Stimulated activated CD8-positive, alpha-beta memory T cell treated with anti-CD3 and anti-CD28 coated beads, Interleukin-12 subunit alpha, Interleukin-12 subunit beta, amount 100 ng/mL, for 1 hour (primary cell): ENCODE data around the gene CDYL.
A peak's percentile ranks its signal among the peaks of the same experiment; 100 is the strongest.

Experiments
- DNase-seq: peaks from one replicate; pipeline ENCODE4 v3.0.0-alpha.2; 2020; ENCODE audit warnings: low read depth

Gene CDYL, protein sequence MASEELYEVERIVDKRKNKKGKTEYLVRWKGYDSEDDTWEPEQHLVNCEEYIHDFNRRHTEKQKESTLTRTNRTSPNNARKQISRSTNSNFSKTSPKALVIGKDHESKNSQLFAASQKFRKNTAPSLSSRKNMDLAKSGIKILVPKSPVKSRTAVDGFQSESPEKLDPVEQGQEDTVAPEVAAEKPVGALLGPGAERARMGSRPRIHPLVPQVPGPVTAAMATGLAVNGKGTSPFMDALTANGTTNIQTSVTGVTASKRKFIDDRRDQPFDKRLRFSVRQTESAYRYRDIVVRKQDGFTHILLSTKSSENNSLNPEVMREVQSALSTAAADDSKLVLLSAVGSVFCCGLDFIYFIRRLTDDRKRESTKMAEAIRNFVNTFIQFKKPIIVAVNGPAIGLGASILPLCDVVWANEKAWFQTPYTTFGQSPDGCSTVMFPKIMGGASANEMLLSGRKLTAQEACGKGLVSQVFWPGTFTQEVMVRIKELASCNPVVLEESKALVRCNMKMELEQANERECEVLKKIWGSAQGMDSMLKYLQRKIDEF

DNA sequence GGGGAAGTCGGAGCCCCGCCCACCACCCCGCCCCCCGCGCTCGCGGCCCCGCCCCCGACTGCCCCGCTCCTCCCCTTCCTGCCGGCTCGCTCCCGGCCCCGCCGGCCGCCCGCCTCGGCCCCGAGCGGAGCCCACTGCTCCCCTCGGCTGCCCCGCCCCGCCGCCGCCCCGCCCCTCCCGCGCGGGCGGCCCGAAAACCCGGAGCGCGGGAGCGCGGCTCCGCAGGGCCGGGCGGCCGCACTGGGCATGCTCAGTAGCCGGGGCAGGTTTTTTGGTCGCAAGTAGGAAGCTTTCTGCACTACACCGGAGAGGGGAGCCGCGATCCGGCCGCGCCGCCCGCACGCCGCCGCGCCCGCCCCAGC is at the start of gene CDYL:
Gene CDYL (plus strand): TSS at position 274 of the 362 bp plus-strand sequence. CDS start 380 bp downstream, outside the sequence.
- DNase-seq = peak; percentile 79

DNA sequence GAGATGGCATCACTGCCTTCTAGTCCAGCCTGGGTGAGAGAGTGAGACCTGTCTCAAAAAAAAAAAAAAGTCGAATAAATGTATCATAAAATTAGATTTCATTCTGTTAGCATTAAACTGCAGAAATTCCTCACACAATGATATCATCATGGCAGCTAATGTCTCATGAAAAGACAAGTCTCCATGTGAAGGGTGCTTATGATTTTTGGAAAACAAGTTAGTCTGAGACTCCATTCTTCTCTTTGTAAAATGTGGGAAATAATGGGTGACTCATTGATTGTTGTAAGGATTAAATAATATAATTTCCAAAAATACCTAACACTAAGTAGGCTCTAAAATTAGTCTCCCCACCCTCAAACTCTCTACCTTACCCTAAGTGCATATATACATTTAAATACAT is 49.6 kb upstream of the CDYL start:
- DNase-seq = no peak

DNA sequence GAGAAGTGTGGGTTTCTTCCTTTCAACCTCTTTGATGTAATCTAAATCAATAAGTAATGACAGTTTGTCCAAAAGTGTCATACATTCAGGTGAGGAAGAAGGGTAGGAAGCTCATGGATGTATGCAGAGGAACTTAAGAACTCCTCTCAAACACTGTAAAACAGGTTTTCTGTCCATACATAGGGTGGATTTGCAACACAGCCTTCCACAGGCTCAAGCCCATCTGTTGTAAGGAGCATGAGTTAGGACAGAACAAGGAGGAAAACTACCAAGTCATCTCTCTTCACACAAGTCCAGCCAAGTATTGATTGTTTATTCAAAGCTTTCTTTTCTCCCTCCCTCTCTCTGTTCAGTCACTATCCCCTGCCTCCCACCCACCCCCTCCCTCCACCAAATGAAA is 49.0 kb upstream of the CDYL start:
- no peak for DNase-seq

DNA sequence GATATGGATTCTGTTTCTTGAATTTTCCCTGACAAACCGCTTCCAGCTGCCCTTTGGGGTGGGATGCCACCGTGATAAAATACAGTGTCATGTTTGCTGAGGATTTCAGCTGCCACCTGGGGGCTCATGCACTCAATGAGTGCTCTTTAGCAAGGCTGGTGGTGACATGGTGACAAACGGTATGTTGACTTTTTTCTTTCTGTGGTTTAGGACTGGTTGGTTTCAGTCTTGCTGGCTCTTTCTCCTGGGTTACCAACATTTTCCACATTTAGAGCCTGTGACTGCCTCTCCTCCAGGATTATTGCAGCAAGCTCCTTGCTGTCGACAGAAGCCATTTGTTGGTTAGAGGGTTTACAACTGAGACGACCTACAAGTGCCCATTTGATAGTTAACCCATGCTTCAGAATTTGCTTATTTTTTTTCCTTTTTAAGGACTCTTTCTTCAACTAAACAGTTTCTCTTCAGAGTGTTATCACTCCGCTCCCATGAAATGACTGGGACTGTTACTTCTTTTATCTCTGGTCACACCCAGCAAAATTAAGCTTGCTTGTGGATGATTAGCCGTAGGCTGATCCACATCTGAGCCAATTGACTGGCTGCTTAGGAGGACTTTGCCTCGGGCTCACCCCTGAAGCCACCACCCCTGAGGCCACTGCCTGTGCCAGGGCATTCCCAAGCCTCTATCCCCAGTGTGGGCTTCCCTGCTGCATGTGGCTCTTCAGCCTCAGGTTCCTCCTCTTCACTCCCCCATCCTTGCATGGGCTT is 48.4 kb upstream of the CDYL start:
- no peak for DNase-seq

DNA sequence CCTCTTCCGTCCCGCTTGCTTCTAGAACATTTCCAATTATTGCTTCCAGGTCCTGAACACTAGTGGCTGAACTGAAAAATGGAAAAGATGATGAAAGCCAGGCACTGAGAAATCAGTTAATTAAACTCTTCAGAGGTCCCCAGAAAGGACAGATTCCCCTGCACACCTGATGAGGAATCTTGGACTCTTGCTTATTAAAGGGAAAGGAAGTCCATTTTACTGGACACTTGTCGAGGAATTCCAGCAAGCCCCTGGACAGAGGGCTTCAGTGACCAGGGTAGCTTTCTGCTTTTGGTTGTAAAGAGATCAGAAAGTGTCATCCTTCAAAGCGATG is 47.8 kb upstream of the CDYL start:
- DNase-seq = no peak

DNA sequence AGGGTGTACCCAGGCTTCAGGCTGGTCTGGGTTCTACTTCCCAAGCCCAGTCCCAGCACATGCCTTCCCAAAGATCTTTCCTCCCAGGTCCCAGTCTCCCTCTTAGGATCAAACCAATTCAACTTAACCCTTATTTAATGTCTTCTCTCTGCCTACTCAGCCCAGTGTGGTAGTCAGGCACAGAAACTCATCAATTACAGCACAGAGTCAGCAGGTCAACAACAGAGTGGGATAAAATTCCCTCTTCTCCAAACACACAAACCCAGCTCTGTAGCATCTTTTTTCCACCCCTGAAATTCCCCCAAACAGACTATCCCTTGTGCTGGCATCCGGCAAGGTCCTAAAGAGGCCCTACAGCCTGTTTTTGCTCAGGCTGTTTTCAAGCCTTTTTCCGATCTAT is 47.3 kb upstream of the CDYL start:
- DNase-seq = no peak

DNA sequence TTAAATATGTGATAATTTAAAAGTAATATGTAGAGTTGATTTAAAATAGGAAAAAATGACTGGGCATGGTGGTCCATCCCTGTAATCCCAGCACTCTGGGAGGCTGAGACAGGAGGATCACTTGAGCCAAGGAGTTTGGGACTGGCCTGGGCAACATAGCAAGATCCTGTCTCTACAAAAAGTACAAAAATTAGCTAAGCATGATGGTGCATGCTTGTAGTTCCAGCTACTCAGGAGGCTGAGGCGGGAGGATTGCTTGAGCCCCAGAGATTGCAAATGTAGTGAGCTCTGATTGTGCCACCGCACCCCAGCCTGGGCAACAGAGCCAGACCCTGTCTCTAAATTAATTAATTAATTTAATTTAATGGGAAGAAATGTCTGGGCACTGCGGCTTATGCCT is 44.2 kb upstream of the CDYL start:
- DNase-seq = no peak

DNA sequence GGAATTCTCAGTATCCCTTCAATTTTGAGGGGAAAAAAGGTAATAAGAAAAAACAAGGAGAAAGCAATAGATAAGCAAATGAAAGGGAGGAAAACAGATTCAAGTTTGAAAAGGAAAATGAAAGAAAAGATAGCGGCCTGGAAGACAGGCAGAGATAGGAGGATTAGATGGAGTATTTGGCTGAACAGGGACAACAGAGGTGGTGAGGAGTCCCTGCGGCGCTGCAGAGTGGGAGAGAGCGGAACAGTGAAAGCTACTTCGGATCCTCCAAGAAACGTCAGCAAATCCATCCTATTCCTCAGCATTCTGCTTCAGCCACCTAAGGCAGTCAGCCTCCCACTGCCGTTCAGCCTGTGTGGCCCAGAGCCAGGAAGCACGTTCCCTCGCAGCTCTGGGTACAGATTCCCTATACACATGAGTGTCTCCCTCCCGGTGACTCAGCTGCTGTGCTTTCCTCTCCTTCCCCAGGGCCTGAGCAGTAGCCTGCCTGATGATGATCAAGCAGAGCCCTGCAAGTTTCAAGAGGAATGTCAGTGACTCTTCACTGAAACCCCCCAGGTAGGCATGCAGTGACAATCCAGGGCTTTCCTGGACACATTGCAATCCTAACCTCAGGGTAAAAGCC is 43.4 kb upstream of the CDYL start:
- DNase-seq = no peak

DNA sequence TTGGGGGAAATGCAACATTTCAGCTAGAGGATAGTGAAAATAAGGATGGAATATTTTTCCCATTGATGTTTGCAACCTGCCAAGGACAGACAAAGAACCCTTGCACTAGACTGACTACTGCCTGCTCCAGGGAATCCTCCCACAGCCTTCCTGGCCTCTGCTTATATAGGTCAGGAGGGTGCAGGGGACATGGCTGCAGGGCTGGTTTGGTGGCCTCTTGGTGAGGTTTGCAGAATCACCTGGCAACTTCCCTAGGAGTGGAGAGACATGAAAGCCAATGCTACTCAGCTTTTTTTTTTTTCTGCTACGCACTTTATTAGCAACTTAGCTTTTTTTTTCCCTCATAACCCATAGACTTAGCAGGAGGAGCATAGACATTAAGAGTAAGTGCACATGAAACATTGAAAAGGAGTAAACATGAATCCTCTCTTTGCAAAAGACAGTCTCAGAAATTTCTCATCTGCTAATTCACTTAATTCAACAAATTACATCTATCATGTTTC is 39.8 kb upstream of the CDYL start:
- no peak for DNase-seq

DNA sequence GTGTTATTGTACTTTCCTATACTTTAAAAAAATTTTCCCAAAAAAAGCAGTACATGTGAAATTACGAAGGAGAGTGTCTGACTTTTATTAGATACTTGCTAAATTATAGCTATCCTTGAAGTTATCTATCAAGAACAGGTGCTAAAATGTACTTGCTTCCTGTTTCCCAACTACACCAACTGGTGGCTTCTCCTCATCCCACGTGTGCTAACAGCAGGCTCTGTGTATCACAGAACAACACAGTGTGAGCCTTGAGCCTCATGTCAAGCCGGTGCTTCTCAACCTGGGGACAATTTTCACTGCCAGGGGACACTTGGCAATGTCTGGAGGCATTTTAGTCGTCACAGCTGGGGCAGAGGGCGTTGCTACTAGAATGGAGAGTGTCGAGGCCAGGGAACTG is 36.2 kb upstream of the CDYL start:
- no peak for DNase-seq

DNA sequence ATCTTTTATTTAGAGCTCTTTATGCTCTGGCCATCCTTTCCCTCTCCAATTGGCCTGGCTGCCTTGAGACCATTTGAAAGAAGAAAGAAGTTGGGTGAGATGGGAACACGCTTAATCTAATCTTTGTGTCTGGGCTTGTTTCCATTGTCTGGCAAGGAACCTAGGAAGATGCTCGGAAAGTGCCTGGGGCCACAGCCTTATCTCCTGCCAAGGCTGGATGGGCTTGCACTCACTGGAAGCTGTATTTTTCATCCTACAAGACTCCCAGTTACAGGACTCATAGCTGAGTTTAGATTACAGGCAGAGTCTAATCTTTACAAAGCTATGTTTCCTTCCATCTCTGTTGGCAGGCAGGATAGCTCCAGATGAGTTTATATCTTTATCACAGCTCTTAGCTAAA is 33.1 kb upstream of the CDYL start:
- DNase-seq = no peak

DNA sequence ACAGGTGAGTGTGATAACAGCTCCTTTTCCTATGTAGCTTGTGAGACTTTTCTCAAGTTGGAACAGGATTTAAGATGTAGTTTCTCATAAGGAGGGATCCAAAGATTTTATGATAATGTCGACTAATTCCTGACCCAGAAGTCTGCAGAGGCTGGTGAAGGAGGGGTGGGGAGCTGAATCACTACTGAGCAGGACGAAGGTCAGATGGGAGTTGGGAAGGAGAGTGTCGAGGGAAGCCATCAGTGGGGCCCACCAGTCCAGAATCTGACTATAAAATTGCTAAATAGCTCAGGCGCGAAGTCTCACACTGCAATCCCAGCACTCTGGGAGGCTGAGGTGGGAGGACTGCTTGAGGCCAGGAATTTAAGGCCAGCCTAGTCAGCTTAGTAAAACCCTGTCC is 32.3 kb upstream of the CDYL start:
- DNase-seq = no peak

DNA sequence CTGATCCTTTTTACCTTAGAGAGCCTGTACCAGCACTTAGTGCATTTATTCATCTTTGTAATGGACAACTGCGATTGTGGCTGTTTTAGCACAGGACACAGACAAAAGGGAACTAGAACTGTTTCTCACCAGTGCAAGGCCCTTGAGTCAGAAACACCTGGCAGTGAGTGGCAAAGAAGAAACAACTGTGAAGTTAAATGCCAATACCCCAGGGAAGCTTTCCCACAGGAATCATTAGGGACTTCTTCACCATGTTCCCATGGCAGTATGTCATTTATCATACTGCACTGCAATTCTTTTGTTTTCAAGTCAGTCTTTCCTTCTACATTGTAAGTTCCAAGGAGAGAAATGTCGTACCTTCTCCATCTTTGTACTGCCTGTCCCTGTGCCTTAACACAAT is 28.6 kb upstream of the CDYL start:
- DNase-seq = no peak

DNA sequence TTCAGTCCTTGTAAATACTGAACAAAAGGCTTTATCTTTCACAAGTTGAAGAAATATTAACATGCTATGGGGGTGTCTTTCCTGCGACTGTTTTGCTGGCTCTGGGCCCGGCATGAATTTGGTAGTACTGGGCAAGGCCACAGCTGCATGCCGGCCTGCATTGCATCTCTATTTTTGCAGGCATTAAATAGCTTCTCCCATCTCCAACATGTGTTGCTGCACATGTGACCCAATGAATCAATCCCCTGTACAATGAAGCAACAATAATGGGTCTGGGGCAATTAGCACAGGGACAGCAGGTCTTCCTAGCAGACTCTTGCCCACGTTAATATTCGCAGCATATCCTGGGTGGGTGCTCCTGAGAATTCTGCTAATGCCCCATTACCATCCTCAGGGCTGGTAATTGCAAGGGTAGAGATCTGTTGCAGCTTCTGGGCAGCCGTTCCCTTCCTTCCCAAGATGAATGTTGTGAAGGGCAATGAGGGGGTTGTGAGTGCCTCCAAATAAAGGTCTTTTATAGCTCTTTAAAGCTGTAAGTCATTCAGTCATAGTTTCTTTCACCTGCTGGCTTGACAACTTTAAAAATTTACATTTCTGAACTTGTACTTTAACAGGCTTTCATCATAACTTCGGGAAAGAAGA is 24.3 kb upstream of the CDYL start:
- DNase-seq = no peak

DNA sequence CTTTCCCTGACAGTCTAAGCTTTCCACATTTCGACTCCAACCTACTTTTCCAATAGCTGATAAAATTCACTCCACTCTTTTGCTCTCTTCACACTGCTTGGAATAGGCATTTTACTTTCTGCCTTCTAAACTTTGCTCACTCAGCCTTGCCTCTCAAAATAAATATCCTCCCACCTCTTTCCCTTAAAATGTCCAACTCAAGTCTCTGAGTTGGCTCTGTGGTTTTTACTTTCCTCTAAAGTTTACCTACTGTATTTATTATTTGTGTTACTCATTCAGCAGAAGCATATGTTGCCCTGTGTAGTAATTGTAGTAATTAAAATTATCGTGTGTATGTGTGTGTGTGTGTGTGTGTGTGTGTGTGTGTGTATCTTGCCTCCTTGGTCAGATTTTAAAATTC is 20.0 kb upstream of the CDYL start:
- no peak for DNase-seq

DNA sequence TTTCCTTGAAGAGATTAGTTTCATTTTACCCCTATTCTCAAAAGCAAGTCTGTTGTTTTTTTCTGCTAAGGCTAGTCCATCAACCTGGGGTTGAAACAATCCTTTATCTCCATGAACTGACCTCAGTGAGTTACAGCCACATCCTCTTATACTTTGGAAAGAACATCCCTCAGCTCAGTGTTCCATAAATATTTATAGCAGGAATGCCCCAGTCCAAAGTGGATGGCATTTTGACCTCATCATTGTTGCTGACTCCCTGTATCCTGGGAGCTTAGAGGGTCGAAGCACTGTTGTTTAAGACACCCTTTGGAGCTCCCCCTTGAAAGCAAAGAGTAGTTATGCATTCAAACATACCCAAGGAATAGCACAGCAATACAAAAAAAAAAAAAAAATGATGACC is 16.2 kb upstream of the CDYL start:
- DNase-seq = no peak

DNA sequence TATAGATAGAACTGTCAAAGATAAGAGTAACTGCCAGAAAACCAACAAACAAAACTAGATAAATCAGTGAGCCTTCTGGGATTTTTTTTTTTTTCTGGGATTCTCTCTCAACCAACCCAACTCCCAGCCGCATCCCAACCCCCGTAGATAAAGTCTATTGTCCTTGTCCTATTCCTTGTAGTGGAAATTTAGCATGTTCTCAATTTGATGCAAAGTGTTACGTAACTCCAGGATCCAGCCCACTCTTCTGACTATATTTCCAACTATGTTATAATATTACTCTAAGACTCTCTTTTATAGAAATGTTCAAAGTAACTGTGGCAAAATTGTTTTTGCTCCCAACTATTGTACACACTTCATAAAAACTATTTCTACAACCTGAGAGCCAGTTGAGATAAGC is 15.4 kb upstream of the CDYL start:
- no peak for DNase-seq

DNA sequence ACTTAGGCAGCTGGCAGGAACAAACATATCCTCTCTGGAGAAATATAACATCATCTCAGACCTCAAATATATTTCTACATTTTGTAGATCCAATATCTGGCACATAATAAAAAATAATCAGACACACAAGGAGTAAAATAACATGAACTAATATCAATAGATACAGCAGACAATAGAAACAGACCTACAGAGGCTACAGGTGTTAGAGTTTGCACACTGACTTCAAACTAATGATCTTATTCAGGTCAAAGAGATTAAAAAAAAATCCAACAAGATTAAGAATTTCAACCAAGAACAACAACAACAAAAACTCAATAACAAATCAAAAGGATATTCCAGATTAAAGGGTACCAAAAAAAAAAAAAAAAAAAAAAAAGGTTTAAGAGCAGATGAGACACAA is 13.9 kb upstream of the CDYL start:
- no peak for DNase-seq

DNA sequence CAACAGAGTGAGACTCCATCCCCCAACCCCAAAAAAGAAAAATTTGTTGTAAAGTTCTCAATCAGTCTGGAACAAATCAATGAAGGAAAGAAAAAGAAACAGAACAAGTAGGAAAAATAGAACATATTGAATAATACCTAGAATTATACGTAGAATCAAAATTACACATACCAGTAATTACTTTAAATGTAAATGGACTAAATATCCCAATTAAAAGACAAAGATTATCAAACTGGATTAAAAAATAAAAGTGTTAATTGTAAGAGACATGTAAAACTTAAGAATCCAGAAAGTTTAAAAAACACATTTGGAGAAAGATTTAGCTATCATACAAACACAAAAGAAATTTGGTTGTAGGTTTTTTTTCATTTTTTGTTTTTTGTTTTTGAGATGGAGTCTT is 12.3 kb upstream of the CDYL start:
- DNase-seq = no peak

DNA sequence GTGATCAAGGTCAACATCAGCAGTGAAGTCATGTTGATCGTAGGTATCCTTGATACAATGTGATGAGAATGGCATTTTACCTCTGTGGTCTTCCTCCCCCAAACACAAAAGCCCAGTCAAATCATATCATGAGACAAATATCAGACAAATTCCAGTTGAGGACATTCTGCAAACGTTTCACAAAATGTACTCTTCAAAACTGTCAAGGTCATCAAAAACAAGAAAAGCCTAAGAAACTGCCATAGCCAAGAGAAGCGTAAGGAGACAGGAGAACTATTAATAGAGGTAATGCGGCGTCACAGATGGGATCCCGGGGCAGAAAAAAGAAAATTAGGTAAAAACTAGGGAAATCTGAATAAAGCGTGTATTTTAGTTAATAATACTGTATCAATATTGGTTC is 7.4 kb upstream of the CDYL start:
- DNase-seq = no peak

DNA sequence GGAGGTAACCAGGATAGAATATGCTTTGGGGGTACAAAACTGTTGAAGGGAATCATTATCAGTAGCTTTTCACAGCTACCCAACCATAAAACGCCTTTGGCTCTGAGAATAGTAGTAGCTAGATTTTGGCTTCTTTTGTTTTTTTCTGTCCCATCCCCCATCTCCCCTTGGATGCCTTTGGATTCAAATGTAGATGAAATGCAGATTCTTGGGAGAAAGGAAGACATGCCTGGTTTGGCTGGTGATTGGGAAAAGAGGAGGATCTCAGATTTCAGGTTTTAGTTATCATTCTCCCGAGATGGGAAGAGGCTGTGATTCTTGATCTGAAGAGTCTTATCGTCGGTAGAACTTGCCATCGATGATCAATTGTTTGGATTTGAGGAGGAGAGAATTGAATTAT is 3.5 kb upstream of the CDYL start:
- no peak for DNase-seq

DNA sequence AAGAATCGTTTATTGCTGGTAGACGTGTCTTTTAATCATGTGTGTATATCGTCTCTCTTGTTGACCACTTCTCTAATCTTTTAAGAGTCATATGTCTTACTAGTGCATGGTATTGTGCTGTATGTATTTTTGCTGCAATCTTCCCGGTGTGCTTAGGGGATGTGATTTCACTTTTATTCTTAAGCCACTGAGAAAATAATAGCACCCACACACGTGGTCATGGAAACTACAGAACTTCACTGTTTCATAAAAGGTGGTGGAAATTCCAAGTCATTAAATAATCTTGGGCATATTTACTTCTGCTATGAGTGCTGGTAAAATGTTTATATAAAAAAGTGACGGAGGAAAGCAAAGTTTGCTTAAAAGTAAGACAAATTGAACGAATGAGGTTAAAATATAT is 3.0 kb upstream of the CDYL start:
- no peak for DNase-seq
